ENCODE data around the gene LPAR3.

DNA sequence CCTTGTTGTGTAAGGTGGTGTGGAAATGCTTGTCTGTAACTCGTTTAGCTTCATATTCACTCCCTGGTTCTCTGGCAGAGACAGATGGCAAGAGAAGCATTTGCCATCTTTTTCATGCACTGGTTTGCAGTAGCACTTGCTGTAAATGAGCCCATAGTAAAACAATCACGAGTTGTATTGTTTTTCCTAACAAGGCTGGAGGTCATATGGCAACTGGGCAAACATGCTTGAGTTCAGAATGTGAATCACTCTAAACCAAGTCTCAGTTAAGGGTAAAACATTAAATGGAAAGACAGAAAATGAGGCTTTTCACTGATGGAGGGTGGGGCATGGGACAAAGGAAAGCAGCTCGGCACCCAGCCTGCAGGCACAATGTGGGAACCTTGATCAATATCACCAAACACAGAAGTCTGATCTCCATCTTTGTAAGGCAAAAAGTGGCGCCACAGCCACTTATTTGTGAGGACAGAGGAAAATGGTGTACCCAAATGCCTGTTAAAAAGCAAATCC is 26.5 kb upstream of the LPAR3 start:
- TF ChIP-seq CTCF (conservative IDR thresholded peaks at IDR 0.05; ENCODE audit: low read depth in 2 of 2) (no peak), NANOG (IDR thresholded peaks at IDR 0.05; ENCODE audit: borderline replicate concordance) (no peak), STAT1 (IDR thresholded peaks at IDR 0.05; ENCODE audit: unreplicated experiment) (no peak), POLR2AphosphoS5 (IDR thresholded peaks at IDR 0.05; ENCODE audit: low read depth) (no peak), JUNB (IDR thresholded peaks at IDR 0.05; ENCODE audit: unreplicated experiment) (no peak), CREB1 (CRISPR knock-in tag; IDR thresholded peaks at IDR 0.05; ENCODE audit: low read depth) (no peak), ZNF331 (CRISPR knock-in tag; IDR thresholded peaks at IDR 0.05; ENCODE audit: low read depth) (no peak), EZH2 (IDR thresholded peaks at IDR 0.05; ENCODE audit: low read depth, unreplicated experiment) (no peak), REST (IDR thresholded peaks at IDR 0.05; ENCODE audit: unreplicated experiment) (no peak), EZH2phosphoT487 (IDR thresholded peaks at IDR 0.05; ENCODE audit: unreplicated experiment) (no peak)

Measured in GM23338 (cell line).